ENCODE results near the gene SLC66A2.

Gene SLC66A2

DNA sequence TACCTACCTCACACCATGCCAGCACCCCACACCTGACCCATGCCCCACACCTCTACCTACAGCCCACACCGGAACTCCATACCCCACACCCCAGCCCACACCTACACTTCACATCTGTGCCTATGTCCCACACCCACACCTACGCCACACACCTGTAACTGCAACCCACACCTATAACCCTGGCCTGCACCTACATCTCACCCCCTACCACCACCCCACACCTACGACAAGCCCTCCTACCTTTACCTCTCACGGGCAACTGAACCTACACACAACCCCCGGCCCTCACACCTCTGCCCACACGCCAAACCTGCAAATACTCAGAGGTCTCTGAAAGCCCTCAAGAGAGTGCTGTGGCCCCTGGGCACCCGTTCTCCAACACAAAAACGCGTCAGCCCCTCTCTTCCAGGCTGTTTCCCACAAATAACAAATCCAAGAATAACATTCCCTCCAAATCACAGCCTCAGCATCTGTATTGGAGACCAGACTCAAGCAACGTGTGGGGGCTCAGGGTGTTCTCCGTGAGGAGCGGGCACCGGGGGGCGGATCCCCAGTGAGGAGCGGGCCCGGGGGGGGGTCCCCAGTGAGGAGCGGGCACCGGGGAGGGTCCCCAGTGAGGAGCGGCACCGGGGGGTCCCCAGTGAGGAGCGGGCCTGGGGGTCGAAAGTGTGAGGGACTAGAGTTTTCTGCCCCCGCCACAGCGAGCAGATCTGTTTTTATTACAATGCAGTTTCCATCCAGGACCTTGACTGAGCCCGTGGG lies 33.4 kb downstream of the SLC66A2 start:
- TF ChIP-seq GATA3 (IDR thresholded peaks at IDR 0.05; ENCODE audit: low read depth, low read length): no peak
- no peak for TF ChIP-seq GATA2 (IDR thresholded peaks at IDR 0.05; ENCODE audit: low read depth, low read length)

DNA sequence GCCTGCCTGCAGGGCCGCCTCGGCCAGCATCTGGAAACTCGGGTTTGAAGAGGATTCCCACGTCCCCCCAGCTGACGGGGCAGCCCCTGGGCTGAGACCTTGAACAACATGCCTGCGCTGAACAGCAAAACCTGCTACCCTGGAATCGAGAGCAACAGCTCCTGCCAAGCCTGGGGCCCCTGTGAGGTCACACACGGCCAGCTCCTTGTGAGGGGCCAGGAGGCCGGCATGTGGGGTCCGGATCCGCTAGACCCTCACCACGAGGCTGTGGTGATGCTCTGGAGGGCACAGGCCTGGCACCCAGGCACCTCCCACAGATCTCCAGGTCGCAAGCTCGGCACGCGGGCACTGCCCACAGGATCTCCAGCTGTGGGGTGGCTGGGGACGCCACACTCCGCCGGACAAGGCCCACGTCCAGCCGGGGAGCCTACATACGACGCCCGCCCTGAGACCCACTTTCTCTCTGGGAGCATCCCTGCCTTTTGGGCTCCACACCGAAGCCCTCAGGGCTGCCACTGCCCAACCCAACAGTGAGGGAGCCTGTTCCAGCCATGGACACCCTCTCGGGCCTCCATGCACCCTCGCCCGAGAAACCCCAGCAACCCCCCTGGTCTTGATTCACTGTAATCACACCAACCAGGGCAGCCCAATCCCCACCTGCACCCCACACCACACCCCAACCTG lies 34.1 kb downstream of the SLC66A2 start:
- TF ChIP-seq GATA3 (IDR thresholded peaks at IDR 0.05; ENCODE audit: low read depth, low read length): no peak
- TF ChIP-seq GATA2 (IDR thresholded peaks at IDR 0.05; ENCODE audit: low read depth, low read length): no peak

DNA sequence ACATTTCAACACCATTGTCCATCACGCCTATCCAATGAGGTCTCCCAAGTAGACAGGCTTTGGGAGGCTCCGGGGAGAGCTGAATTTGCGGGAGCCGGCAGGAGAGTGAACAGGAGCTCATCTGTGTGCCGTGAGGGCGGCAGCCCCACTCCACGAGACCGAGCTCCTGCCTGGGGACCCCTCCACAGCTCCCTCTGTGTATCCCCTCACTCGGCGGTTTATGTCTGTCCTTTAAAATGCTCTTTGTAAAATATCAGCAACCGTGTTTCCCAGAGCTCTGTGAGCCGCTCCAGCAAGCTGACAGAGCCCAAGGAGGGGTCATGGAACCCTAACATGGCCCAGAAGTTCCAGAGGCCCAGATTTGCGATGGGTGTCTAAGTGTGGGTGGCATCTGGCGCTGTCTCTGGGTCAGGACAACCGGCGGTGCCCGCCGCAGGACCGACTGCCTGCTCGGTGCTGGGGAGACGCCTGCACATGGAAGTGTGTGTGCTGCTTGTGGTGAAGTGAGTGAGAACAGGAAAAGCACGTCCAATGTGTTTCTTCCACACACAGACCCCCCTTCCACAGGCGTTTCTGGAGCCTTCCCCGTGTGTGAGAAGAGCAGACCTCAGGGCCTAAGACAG lies 34.8 kb downstream of the SLC66A2 start:
- TF ChIP-seq GATA3 (IDR thresholded peaks at IDR 0.05; ENCODE audit: low read depth, low read length) (no peak), GATA2 (IDR thresholded peaks at IDR 0.05; ENCODE audit: low read depth, low read length) (no peak)

DNA sequence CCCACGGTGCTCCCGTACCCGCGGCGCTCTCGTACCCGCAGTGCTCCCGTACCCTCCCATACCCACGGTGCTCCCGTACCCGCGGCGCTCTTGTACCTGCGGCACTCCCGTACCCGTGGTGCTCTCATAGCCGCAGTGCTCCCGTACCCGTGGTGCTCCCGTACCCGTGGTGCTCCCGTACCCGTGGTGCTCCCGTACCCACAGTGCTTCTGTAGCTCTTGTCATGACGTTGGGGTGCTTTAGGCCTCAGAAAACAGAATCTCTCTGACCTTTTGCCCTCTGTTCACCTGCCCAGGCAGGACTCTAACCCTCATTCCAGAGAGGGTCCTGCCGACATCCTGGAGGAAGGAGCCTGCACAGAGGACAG lies 35.3 kb downstream of the SLC66A2 start:
- TF ChIP-seq GATA3 (IDR thresholded peaks at IDR 0.05; ENCODE audit: low read depth, low read length) (no peak), GATA2 (IDR thresholded peaks at IDR 0.05; ENCODE audit: low read depth, low read length) (no peak)

DNA sequence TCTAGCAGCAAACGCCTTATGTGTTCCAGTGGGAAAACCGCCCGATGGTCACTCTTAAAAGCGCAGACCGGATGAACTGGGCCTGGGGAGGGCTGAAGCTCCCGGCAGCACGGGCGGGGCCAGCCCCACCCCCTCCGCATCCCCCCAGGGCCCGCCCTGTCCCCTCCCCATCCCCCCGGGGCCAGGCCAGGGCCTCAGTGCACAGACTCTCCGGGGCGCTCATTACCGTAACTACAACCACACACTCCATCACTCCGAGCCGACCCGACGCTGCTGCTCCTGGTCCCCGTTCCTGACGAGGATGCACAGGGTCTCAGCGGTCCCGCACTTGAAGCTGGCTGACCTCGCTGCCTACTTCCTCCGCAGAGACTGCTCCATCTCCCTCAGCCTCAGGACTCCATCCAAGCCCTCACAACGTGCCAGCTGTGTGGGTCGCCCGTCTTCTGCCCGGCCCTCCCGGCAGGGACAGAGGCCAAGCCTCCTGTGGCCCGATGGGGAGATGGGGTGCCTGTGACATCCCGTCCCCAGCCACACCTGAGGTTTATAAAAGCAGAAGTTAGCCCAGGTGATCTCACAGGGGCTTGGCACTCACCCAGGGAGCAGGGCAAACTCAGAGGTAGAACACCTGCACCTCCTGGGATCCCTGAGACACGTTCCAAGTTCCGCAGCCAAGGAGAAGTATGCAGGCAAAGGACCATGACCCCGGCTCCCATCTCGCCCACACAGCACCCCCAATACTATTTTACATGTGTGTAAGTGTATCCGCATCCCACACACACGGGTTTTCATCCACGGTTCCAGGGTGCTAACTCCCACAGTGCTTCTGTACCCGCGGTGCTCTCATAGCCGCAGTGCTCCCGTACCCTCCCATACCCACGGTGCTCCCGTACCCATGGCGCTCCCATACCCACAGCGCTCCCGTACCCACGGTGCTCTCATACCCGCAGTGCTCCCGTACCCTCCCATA lies 36.0 kb downstream of the SLC66A2 start:
- TF ChIP-seq GATA3 (IDR thresholded peaks at IDR 0.05; ENCODE audit: low read depth, low read length): no peak

DNA sequence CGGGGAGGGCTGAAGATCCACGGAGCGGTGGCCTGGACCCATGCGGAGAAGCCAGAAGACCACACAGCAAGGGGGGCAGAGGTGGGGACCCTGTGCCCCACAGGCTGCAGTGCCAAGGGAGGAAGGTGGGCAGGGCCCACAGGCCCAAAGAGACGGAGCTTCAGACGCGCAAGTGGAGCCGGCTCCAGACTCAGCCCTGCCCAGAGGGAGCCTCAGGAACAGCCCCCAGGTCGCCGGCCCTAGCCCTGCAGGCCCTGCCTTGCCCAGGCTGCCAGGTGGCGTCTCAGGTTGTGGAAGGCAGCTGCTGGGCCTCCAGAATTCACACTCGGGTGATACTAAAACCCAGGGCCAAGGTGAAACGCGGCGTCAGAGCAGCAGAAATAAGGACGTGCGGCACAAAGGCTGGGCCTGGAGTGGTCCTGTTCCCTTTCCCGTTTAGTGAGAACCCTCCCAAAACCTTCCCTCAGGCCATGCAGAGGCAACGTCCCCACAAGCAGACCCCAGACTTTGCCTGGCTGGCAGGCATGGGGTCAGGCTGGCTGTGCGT lies 36.8 kb downstream of the SLC66A2 start:
- TF ChIP-seq GATA3 (IDR thresholded peaks at IDR 0.05; ENCODE audit: low read depth, low read length): no peak

DNA sequence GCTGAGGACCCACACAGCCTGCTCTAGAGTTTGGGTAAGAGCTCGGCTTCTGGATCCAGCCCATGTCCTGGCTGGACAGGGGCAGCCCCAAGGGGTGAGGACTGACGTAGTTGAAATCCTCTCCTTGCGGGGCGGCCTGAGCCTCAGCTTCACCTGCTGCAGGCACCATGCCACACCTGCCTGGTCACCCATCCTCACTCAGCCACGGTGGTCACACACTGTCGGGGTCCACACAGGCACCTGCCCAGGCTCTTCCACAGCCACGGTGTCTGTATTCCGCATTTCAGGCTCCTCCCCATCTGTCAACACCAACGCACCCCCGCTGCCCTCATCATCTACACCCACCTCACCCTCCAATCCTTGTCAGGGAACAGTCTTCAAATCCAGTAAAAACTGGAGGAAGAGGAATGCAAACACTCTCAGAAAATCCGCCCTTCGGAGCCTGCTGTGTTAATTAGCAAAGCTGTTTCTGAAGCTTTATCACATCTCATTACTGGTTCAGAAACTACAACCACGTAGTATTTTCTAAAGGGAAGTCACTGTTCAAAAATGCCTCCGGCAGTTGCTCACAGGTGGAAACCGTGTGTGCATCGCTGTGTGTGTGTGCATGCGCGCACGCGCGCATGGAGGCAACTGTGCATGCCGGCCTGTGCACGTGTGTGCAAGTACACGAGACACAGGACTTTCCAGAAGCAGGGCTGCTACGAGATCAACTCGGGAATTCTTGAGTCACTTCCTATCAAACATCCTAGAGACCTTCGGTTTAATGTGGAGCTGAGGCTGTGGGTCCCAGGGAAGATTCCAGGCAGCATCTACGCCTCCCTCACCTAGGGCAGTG lies 38.2 kb downstream of the SLC66A2 start:
- TF ChIP-seq GATA3 (IDR thresholded peaks at IDR 0.05; ENCODE audit: low read depth, low read length): no peak
- no peak for TF ChIP-seq GATA2 (IDR thresholded peaks at IDR 0.05; ENCODE audit: low read depth, low read length)

DNA sequence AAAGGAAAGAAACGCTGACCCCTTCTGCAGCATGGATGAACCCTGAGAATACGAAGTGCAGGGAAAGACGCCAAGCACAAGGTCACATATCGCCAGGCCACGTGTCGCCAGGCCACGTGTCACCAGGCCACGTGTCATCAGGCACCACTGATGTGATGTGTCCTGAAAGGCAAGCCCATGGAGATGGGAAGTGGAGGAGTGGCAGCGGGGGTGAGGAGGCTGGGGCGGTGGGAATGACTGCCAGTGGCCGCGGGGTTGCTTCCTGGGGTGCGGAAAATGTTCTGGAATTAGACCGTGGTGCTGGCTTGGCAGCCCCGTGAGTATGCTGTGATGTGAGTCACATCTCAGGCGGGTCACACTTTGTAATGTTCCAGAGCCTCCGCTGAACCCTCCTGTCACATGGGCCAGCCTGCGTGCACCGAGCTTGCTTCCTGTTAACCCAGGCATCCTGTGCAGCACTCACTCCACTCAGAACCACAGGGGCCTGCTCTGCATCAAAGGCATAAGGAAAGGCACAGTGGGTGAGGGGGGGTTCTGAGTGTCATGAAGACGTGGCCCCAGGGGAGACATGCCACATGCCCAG lies 39.0 kb downstream of the SLC66A2 start:
- TF ChIP-seq GATA2 (IDR thresholded peaks at IDR 0.05; ENCODE audit: low read depth, low read length) (no peak), GATA3 (IDR thresholded peaks at IDR 0.05; ENCODE audit: low read depth, low read length) (no peak)

DNA sequence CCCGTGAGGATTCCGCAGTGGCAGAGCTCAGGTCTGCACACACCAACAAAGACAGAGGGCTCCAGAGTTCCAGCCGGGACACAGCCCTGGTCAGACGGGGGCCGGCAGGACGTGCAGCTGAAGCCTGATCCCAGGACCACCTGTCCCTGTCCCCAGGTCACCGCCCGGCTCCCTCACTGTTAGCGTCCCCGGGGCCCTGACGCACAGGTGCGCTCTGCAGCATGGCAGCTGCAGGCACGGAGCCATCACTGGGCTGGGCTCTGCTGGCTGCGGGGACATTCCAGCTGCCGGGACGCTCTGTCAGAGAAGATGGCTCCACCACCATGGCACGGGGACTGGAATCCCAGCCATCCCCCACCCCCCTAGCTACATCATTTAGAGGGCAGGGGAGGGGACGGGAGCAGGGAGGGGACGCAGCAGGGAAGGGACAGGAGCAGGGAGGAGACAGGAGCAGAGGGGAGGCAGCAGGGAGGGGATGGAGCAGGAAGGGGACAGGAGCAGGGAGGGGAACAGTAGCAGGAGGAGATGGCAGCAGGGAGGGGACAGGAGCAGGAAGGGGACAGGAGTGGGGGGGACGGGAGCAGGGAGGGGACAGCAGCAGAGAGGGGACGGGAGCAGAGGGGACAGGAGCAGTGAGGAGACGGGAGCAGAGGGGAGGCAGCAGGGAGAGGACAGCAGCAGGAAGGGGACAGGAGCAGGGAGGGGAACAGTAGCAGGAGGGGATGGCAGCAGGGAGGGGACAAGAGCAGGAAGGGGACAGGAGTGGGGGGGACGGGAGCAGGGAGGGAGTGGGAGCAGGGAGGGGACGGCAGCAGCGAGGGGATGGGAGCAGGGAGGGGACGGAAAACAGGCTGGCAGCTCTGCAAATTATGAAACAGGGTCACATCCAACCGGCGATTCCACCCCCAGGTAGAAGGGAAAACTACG lies 39.8 kb downstream of the SLC66A2 start:
- TF ChIP-seq GATA3 (IDR thresholded peaks at IDR 0.05; ENCODE audit: low read depth, low read length) (no peak), GATA2 (IDR thresholded peaks at IDR 0.05; ENCODE audit: low read depth, low read length) (no peak)

DNA sequence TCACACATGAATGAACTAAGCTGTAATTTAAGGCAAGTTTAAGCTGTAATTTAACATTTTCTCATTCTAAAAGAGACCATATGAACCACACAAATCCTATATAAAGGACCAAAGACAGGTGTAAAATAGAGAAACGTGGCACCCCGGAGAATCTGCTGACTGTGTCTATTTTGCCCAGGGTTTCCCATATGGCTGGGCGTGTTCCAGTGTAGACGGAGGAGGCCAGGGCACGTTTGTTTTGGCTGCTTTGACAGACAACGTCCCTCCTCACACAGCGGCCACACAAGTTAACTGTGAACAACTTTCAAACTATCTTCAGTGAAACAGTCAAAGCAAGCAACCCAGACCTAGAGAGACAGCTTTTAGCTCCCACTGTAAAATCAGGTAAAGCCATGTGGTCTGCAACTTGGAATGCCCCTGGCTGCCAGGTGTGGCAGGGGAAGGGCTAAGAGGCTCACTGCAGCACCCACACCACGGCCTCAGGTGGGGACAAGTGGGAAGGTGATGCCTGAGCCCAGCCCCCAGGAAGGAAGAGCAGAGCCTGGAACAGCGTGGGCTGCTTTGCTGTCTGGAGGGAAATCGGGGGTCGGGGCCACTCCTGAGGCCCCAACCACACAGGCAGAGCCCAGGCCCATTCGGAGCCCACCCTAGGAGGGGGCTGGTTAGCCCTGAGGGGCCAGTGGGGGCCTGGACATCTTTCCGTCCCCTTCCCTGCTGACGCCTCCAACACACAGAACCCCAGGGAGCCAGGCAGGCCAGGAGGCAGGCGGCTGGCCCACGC lies 40.7 kb downstream of the SLC66A2 start:
- no peak for TF ChIP-seq GATA3 (IDR thresholded peaks at IDR 0.05; ENCODE audit: low read depth, low read length)
- no peak for TF ChIP-seq GATA2 (IDR thresholded peaks at IDR 0.05; ENCODE audit: low read depth, low read length)

DNA sequence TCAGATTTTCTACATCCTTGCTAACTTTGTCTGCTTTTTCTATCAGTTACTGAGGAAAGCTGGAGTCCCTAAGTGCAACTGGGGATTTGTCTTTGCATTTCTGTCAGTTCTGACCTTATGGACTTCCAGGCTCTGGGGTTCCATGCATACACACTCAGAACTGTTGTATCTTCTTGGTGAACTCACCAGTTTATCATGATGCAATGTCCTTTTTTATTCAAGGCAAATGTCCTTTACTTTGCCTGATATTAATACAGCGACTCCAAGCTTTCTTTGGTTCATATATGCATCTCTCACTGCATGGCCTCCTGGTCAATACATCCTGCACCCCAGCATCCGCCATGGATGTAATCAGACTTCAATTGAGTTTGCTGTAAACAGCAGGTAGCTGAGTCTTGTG lies 44.7 kb downstream of the SLC66A2 start:
- no peak for TF ChIP-seq GATA2 (IDR thresholded peaks at IDR 0.05; ENCODE audit: low read depth, low read length)
- no peak for TF ChIP-seq GATA3 (IDR thresholded peaks at IDR 0.05; ENCODE audit: low read depth, low read length)
